PC-3 (cell line): ENCODE results near the gene TMEM174. TPM values are rescaled to one million over a fixed set of nuclear protein-coding genes. Genes with fewer than 3 reads are reported as not detected.

Source experiments
- ATAC-seq: fragments of 200-7000 bp; cut with Tn5 transposase; 2 replicates; pipeline ENCODE4 v1.9.1; 2020; ENCODE audit warnings: mild to moderate bottlenecking, moderate library complexity
- BruUV-seq: library from RNA; stranded (reverse); fragments of 400-500 nt; replicated peaks from 2 replicates; lab custom pipeline; 2021; lab: Mats Ljungman, UMichigan
- CTCF ChIA-PET: fragments of 300-600 bp; sonication (Branson Sonifier 250); formaldehyde crosslinking; loops from one replicate; lab custom pipeline; 2022; ENCODE audit warnings: antibody characterized with exemption; lab: Charles Lee
- POLR2A ChIA-PET: fragments of 300-600 bp; sonication (Branson Sonifier 250); formaldehyde crosslinking; loops from one replicate; lab custom pipeline; 2022; ENCODE audit warnings: antibody characterized with exemption; ENCODE audit not compliant: unreplicated experiment; lab: Charles Lee
- DNase-seq: peaks from one replicate; pipeline ENCODE4 v3.0.0-alpha.2; 2015
- H2AFZ ChIP-seq: fragments of 300-600 bp; sonication (generic); 2 replicates; pipeline ENCODE4 v1.6.0; 2016; ENCODE audit warnings: antibody characterized with exemption, low read length
- H3F3A ChIP-seq: fragments of 300-600 bp; sonication (generic); one replicate; pipeline ENCODE4 v1.6.0; 2017; ENCODE audit warnings: antibody characterized with exemption, low read length, control low read depth, mild to moderate bottlenecking; ENCODE audit not compliant: unreplicated experiment
- H3K27ac ChIP-seq: fragments of 300-600 bp; sonication (generic); 2 replicates; pipeline ENCODE4 v1.5.1; 2016; ENCODE audit warnings: mild to moderate bottlenecking, low read length
- H3K27me3 ChIP-seq: fragments of 300-600 bp; sonication (generic); 2 replicates; pipeline ENCODE4 v1.6.1; 2016; ENCODE audit warnings: low read length, mixed read lengths
- H3K36me3 ChIP-seq: fragments of 300-600 bp; sonication (generic); 2 replicates; pipeline ENCODE4 v1.6.1; 2016; ENCODE audit warnings: low read depth, mixed run types, low read length, mixed read lengths
- H3K4me1 ChIP-seq: fragments of 300-600 bp; sonication (generic); 2 replicates; pipeline ENCODE4 v1.5.1; 2016; ENCODE audit warnings: low read length; ENCODE audit not compliant: insufficient read depth
- H3K4me2 ChIP-seq: fragments of 300-600 bp; sonication (generic); 2 replicates; pipeline ENCODE4 v1.6.0; 2016; ENCODE audit warnings: low read length
- H3K4me3 ChIP-seq: fragments of 300-600 bp; sonication (generic); 2 replicates; pipeline ENCODE4 v1.5.1; 2016; ENCODE audit warnings: mild to moderate bottlenecking, low read length, mixed read lengths
- H3K79me2 ChIP-seq: fragments of 300-600 bp; sonication (generic); 2 replicates; pipeline ENCODE4 v1.6.1; 2017; ENCODE audit warnings: low read length, mixed read lengths
- H3K9ac ChIP-seq: fragments of 300-600 bp; sonication (generic); 2 replicates; pipeline ENCODE4 v1.6.0; 2016; ENCODE audit warnings: mild to moderate bottlenecking, low read length
- H3K9me2 ChIP-seq: fragments of 300-600 bp; sonication (generic); replicated peaks from 2 replicates; pipeline ENCODE4 v1.6.1; 2016; ENCODE audit warnings: mixed run types, low read length, mixed read lengths
- H3K9me3 ChIP-seq: fragments of 300-600 bp; sonication (generic); 2 replicates; pipeline ENCODE4 v1.6.1; 2016; ENCODE audit warnings: low read length, mixed read lengths
- H4K20me1 ChIP-seq: fragments of 300-600 bp; sonication (generic); 2 replicates; pipeline ENCODE4 v1.6.1; 2016; ENCODE audit warnings: low read length, mixed read lengths
- EZH2 ChIP-seq: fragments of 300-600 bp; sonication (generic); IDR thresholded peaks from one replicate; pipeline ENCODE4 v1.6.1; 2017; ENCODE audit warnings: antibody characterized with exemption, mild to moderate bottlenecking, low read length; ENCODE audit not compliant: unreplicated experiment
- EZH2phosphoT487 ChIP-seq: fragments of 300-600 bp; sonication (generic); IDR thresholded peaks from 2 replicates; pipeline ENCODE4 v1.6.1; 2018; ENCODE audit warnings: mild to moderate bottlenecking, antibody characterized with exemption, low read length, borderline replicate concordance
- intact Hi-C: fragments of 100-400 bp; cut with micrococcal nuclease; formaldehyde crosslinking; loops from 2 replicates; pipeline ENCODE4 v1.9.0; 2023
- total RNA-seq: library from RNA; depleted of rRNA; stranded (reverse); fragments of >200 nt; gene quantifications from 2 replicates; pipeline ENCODE4 v1.2.3, GENCODE V29; 2014
- TF ChIP-seq, protein P1 (sequence below): fragments of 300-600 bp; sonication (generic); conservative IDR thresholded peaks from 2 replicates; pipeline ENCODE4 v1.5.1; 2017; ENCODE audit warnings: antibody characterized with exemption, low read depth, mild to moderate bottlenecking, low read length

The TMEM174 gene
- total RNA-seq, 1 experiment from 2014 or later = not detected

DNA sequence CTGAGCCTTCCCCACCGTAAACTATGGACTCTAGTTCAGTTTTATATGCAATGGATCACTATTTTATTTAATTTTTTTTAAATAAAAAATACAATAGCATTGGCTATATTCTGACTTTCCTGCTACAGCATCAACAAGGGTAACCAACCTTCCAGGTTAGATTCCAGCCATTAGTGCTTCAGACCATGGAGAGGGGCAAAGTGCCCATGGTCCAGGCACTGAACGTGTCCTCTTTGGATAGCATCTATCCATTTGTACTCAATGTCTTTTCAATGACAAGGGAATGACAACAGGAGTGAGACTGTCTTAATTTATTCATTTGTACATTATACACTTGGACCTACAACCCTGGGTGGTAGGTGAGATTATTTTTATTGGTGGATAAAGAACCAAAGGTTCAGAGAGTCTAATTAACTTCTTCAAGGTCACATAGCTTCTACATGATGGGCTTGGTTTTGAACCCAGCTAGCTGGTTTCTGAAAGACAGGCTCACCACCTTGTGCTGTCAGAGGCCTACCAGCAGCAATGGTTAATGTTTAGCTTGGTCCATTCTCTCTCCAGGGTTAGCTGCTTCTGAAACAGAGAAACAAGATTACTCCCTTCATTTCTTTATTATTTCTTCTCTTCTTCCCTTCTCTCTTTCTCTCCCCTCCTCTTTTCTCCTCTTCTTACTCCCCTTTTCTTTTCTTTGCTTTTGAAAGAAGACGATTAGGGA is 41.1 kb upstream of the TMEM174 start:
- Histone ChIP-seq H3K27ac (no peak overlapping the region), H3F3A (no peaks in the 10 kb centered on the region), H3K79me2 (no peaks in the 10 kb centered on the region), H3K4me3 (no peak overlapping the region), H3K9ac (no peak overlapping the region), H3K4me2 (no peak overlapping the region), H3K27me3 (no peaks in the 10 kb centered on the region), H2AFZ (no peak overlapping the region), H3K4me1 (no peaks in the 10 kb centered on the region), H3K9me3 (no peaks in the 10 kb centered on the region), H3K36me3 (no peaks in the 10 kb centered on the region), H4K20me1 (no peaks in the 10 kb centered on the region), H3K9me2 (no peaks in the 10 kb centered on the region)
- ATAC-seq (no peak), DNase-seq (no peak)
- ChIA-PET CTCF (no interaction called here), POLR2A (no interaction called here)
- TF ChIP-seq, protein P1, sequence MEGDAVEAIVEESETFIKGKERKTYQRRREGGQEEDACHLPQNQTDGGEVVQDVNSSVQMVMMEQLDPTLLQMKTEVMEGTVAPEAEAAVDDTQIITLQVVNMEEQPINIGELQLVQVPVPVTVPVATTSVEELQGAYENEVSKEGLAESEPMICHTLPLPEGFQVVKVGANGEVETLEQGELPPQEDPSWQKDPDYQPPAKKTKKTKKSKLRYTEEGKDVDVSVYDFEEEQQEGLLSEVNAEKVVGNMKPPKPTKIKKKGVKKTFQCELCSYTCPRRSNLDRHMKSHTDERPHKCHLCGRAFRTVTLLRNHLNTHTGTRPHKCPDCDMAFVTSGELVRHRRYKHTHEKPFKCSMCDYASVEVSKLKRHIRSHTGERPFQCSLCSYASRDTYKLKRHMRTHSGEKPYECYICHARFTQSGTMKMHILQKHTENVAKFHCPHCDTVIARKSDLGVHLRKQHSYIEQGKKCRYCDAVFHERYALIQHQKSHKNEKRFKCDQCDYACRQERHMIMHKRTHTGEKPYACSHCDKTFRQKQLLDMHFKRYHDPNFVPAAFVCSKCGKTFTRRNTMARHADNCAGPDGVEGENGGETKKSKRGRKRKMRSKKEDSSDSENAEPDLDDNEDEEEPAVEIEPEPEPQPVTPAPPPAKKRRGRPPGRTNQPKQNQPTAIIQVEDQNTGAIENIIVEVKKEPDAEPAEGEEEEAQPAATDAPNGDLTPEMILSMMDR = no peak
- intact Hi-C loops = no loop called here
- no TSS peak for BruUV-seq

DNA sequence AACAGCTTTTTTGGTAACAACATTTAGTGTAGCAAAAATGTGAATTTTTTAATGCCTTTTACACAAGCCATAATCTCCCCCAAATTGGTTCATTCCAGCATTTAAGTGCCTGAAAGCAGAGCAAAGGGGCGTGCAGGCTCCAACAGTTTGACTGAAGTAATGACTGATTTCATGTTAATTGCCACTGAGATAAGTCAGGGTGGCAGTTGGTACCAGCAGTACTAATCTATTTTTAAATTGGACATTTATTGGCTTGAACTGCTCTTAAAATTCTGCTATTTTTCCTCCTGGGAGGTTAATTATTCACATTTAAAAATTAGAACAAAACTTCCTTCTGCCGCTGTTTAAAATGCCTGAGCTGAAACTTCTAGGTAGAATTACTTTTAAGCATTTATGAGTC is 40.2 kb upstream of the TMEM174 start:
- Histone ChIP-seq H3K36me3 (no peaks in the 10 kb centered on the region), H3K9me3 (no peaks in the 10 kb centered on the region), H3K4me3 (no peak overlapping the region), H4K20me1 (no peaks in the 10 kb centered on the region), H3K27ac (no peak overlapping the region), H3F3A (no peaks in the 10 kb centered on the region), H3K79me2 (no peaks in the 10 kb centered on the region), H3K9ac (no peak overlapping the region), H2AFZ (no peak overlapping the region), H3K9me2 (no peaks in the 10 kb centered on the region), H3K27me3 (no peaks in the 10 kb centered on the region), H3K4me1 (no peaks in the 10 kb centered on the region), H3K4me2 (no peak overlapping the region)
- TF ChIP-seq EZH2 = no peak
- TF ChIP-seq EZH2phosphoT487 = no peak
- TF ChIP-seq, protein P1 = no peak
- ATAC-seq (no peak), DNase-seq (no peak)
- ChIA-PET POLR2A (no interaction called here), CTCF (no interaction called here)
- intact Hi-C loops = no loop called here
- BruUV-seq = no TSS peak

DNA sequence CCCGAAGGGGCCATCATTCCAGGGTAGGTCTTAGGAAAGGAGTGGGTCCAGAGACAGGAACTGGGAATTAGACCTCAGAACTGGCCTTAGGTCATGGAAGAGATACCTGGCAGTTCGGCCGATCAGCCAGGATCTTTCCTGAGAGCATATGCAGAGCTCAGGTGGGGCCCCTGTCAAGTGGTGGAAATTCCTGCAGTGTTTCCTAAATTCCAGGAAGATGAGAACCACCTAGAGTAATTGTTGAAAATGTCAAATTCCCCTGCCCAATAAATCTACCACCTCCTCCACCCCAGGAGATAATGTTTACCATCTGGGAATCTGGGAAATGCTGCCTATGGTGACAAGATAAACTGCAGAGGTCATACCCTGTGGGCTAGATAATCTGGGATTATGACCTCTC is 38.0 kb upstream of the TMEM174 start:
- no peaks in the 10 kb centered on the region for H4K20me1 ChIP-seq
- no peaks in the 10 kb centered on the region for H3K27me3 ChIP-seq
- no peak for DNase-seq
- H3K4me3 ChIP-seq = no peak overlapping the region
- H3K4me2 ChIP-seq = no peak overlapping the region
- no peak for ATAC-seq
- H3K79me2 ChIP-seq = no peaks in the 10 kb centered on the region
- no TSS peak for BruUV-seq
- no peaks in the 10 kb centered on the region for H3K4me1 ChIP-seq
- ChIA-PET CTCF (no interaction called here), POLR2A (no interaction called here)
- no peaks in the 10 kb centered on the region for H3F3A ChIP-seq
- H3K9me3 ChIP-seq = no peaks in the 10 kb centered on the region
- TF ChIP-seq, protein P1 = no peak
- TF ChIP-seq EZH2 = no peak
- no peak for TF ChIP-seq EZH2phosphoT487
- H3K9ac ChIP-seq = no peak overlapping the region
- intact Hi-C loops = no loop called here
- no peak overlapping the region for H2AFZ ChIP-seq
- no peak overlapping the region for H3K27ac ChIP-seq
- no peaks in the 10 kb centered on the region for H3K36me3 ChIP-seq
- no peaks in the 10 kb centered on the region for H3K9me2 ChIP-seq
